ENCODE measurements around the gene SFXN5.
"Not testable (repeated sequence)": the region's sequence is repeated elsewhere in the genome, so short reads cannot be mapped to it uniquely, and the experiment has no call there.

SFXN5 gene

DNA sequence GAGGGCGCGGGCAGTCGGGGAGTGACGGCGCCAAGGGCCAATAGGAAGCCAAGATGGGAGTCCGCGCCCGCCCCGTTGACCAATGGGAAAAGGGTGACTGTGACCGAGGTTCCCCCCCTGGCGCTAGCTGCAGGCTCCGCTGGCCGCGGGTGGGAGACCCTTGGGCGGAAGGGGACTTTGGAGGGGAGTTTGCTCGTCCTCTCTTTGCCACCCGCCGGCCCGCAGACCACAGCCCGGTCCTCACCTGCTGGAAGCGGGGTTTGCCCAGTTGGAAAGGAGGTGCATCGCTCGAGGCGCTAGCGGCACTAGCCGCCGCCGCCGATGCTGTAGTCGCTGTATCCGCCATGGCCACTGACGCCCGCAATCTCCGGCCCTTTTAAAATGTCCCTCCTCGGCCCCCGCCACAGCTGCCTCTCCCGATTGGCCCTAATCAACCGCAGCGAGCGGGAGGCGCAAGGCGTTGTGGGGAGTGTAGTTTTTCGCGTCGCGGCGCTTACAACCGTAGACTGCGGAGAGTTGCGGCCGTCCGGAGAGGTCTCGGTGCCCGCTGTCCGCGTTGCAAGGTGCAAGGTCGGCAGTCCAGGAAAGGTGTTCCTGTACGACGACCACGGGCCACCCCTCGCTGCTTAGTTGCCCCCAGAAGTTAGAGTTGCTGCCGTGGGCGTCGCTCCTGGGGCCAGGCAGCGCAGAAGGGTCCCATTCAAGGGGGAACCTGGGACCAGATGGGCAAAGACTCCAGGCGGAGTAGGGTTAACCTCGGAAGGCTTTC lies at the start of gene SFXN5:
Gene SFXN5, minus strand, starts transcription at position 353 of the 769 bp plus-strand sequence. Its CDS starts 7 bp downstream, at position 346.
- peak; percentile 100 for DNase-seq (ENCODE audit: low spot score)

DNA sequence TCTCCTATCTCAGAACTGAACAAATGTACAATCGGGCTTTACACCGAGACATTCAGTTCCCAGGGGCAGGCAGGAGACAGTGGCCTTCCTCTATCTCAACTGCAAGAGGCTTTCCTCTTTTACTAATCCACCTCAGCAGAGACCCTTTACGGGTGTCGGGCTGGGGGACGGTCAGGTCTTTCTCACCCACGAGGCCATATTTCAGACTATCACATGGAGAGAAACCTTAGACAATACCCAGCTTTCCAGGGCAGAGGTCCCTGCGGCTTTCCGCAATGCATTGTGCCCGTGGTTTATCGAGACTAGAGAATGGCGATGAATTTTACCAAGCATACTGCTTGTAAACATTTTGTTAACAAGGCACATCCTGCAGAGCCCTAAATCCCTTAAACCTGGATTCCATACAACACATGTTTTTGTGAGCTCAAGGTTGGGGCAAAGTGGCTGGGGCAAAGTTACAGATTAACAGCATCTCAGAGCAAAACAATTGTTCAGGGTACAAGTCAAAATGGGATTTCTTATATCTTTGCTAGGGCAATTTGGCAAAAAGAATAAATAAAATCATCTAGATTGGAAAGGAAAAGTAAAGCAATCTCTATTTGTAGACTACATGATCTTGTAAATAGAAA lies 48.2 kb upstream of the SFXN5 start:
- not testable (repeated sequence) for DNase-seq (ENCODE audit: low spot score)

- DNase-seq (ENCODE audit: low spot score), result no peak
Observed at GRCh38 chr2:73117441-73117840, 45.9 kb upstream of the SFXN5 start.

DNA sequence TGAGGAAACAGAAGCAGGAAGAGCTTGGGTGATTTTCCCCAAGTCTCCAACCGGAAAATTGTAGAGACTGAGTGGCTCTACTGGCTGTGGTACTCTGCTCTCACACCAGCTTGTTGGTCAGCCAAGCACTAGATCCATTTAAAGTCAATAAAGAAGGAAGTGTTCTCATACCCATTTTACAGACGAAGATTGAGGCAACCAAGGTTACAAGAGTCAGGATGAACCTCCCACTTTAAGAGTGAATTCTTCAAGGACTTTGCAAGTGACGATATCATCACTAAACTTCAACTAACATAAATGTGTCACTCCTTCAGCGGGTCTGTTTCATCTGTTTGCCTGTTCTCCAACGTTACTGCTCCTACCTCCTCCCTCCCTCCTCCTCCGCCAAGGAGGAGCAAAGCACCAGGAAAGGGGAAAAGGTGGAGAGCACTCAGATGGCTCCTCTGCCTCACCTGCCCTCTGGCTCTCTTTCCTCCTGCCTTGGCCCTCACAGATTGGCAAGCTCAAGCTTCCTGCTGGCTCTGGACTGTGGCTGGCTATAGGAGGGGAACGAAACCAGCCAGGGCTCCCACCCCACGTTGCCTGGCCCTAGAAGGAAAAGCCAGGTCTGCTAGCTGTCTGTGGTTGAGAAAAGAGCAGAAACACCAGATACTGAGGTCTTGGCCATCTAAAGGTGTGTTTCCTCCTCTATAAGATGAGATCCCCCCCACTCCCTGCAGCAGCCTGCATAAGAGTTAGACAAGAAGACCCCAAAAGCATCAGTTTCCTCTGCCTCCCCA lies 44.9 kb upstream of the SFXN5 start:
- no peak for DNase-seq (ENCODE audit: low spot score)

GRCh38 chr2:73114273-73114867 lies 42.9 kb upstream of the SFXN5 start:
- no peak for DNase-seq (ENCODE audit: low spot score)

- peak; percentile 95 for DNase-seq (ENCODE audit: low spot score)
Observed at GRCh38 chr2:73112913-73113854, 41.7 kb upstream of the SFXN5 start, which contains the start of gene RAB11FIP5. TSS of gene RAB11FIP5 (minus strand) at chr2:73112948. CDS start at chr2:73112777, 171 bp downstream.

GRCh38 chr2:73112026-73112912 lies 40.8 kb upstream of the SFXN5 start:
- DNase-seq (ENCODE audit: low spot score), result peak; percentile 56

DNA sequence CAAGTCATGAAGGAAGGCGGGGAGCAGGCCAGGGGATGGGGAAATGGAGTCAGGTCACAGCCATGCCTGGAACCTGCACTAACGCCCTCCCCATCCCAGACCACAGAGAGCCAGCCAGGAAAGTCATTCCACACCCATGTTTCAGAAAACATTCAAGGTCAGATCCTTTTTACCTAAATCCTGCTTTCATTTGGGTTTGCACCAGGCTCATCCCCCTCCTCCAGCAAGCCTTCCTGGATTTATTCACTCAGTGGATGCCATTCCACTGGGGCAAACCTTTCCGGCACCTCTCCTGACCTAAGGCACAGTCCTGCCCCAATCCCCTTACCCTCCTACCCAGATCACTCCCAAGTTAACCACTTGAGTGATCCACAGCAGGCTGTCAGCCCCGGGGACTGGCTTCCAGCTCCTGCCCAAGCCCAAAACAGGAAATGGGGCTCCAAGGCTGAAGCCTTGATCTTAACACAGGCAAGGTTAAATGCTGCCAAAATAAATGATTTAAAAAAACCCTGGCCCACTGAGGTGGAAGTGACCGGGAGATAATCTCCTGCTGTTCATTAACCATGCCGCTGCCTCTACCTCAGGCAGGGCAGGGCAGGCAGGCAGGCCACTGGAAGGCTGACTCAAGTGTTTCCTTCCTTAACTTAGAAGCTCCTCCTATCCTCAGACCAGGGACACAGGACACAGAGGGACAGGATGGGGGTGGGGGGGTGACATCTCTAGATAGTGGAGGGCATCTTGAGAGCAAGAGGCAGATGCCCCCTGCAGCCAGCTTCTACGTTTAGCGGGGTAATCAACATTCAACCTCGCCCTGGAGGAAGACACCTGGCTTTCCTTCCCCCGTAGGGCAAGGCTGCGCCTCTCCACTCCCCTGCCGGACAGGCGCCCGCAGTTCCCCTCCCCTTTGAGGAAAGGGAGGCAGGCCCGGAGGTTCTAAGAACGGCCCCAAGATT lies 39.8 kb upstream of the SFXN5 start:
- peak; percentile 57 for DNase-seq (ENCODE audit: low spot score)

DNA sequence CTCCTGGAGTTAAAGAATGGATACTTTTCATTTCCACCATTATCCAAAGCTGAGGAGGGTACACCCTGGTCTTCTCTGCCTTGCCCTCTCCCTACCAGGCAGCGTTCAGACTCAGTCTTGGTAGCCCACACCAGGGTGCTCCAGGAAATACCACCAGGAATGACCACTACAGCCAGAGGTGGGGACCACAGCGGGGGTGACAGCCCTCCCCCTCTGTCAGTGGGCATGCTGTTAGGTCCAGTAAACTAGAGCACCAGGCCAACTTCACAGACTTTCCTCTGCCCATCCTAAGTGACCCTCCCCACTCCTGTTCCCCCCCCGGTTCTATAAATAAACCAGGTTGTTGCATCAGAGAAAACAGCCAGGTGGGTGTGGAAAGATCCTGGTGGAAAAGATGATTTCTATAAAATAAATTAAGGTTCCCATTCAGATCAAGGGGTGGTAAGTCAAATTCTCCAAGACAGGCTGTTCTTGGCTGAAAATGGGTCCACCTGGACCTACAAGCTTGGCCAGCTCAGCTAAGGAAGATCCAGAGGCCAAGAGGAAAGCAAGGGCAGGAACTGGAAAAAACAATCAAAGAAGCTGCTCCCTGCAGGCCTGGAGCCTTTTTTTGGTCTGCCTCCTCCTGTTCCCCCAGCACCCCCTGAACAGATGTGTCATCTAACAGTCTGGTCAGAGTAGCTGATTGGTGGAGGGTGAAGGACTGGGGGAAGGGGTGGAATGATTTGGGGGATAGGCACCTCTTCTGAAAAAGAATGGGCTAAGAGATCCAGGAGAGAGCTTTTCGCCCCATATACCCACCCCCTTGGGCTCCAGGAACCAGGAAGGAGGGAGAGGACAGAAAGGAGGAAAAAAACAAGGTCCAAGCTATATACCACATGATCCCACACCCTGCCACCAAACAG lies 38.9 kb upstream of the SFXN5 start:
- peak; percentile 80 for DNase-seq (ENCODE audit: low spot score)

GRCh38 chr2:73109431-73110167 lies 38.1 kb upstream of the SFXN5 start:
- DNase-seq (ENCODE audit: low spot score), result no peak

GRCh38 chr2:73107211-73107926 lies 35.9 kb upstream of the SFXN5 start:
- peak; percentile 72 for DNase-seq (ENCODE audit: low spot score)

DNA sequence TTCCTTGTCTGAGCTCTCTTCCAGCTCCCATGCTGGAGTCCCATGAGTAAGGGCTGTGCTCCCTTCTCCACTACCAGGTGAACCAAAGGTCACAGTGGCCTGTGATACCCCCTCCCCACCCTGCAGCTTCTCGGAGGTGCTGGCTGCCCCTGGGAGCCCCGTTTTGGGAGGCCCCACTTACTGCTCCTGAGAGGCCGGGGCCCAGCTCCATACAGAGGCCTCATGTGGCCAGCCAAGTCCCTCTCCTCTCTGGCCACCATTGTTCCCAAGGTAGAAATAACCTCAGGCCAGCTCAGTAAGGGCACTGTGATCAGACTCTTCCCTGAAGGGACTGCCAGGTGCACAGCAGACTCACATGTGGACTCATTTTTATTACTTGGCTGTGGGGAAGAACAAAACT lies 35.3 kb upstream of the SFXN5 start:
- DNase-seq (ENCODE audit: low spot score), result no peak

- DNase-seq (ENCODE audit: low spot score), result no peak
Observed at GRCh38 chr2:73105511-73105971, 34.0 kb upstream of the SFXN5 start.

- DNase-seq (ENCODE audit: low spot score), result no peak
Observed at GRCh38 chr2:73104933-73105332, 33.4 kb upstream of the SFXN5 start.

- DNase-seq (ENCODE audit: low spot score), result no peak
Observed at GRCh38 chr2:73103018-73103542, 31.6 kb upstream of the SFXN5 start.

DNA sequence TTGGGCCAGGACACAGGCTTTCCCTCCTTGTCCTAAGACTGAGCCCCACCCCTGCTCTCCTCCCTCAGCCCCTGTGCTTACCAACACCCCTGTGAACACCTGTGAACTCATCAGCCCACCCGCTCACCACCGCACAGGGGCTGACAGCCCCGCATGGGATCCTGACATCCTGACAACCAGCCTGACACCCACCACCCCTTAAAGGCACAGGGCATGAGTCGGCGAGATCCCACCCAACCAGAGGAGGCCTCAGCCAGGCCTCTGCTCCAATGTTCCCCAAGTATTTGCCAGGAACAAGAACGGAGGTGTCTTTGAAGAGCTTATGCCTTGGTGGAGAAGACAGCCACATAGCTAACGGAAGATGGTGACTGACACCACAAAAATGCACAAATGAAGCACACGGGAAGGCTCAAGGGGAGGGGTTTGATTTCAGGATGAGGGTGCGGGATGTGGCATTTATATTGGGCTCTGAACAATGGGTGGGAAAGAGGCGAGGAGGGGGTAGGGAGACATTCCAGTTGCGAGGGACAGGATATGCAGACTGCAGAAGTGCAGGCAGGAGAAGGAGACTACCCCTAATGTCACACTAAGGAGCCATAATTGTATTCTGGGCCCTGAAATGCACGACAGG lies 30.2 kb upstream of the SFXN5 start:
- peak; percentile 53 for DNase-seq (ENCODE audit: low spot score)

Measured in GM03348 (cell line).